ENCODE results near the gene RIMBP3B.
A peak's percentile ranks its signal among the peaks of the same experiment; 100 is the strongest.
"Not testable (repeated sequence)": the region's sequence is repeated elsewhere in the genome, so short reads cannot be mapped to it uniquely, and the experiment has no call there.

Gene RIMBP3B

DNA sequence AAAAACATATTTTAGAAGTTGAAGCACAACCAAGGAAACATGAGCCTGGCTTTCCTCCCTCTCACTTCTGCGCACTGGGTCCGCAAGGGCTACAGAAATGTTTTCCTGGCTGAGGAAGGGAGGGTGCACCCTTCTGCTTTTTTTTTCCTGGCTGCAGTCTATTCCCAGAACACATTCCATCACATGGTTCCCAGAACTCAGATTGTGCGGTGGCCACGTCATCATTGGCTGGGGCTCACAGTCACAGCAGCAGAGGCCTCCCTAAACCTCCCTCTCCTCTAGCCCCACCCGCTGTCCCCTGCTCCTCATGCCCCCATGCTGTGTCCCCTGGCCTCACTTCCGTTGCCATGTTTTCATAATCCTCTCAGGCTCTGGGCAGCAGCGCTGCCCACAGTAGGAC, 5.9 kb downstream of the RIMBP3B start:
- DNase-seq; H3K36me3 Mint-ChIP-seq (ENCODE audit: insufficient read depth): not testable (repeated sequence)

DNA sequence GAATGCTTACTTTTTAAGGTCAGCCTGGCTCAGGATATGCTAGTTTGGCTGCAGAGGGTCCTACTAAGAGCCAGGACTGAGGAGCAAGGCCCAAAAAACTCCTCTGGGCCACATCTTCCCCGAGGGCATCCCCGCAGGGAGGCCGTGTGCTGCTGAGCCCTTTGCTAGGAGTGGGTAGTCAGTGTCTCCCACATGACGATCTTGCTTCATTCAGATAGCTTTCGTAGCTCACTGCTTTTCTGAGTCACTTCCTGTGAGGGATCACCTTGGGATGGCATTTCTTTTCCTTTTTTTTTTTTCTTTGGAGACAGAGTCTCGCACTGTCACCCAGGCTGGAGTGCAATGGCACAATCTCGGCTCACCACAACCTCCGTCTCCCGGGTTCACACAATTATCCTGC, 6.5 kb downstream of the RIMBP3B start:
- not testable (repeated sequence) for ATAC-seq (replicated peaks); DNase-seq; H3K4me1 Mint-ChIP-seq (ENCODE audit: low read depth in 2 of 2); H3K27ac Mint-ChIP-seq; H3K36me3 Mint-ChIP-seq (ENCODE audit: insufficient read depth); H3K27me3 Mint-ChIP-seq; H3K4me3 Mint-ChIP-seq; H3K9me3 Mint-ChIP-seq

More for the DNA sequence above, 5.9 kb downstream of the RIMBP3B start:
- not testable (repeated sequence) for H3K9me3 Mint-ChIP-seq; H3K27ac Mint-ChIP-seq; H3K27me3 Mint-ChIP-seq; H3K4me3 Mint-ChIP-seq; H3K4me1 Mint-ChIP-seq (ENCODE audit: low read depth in 2 of 2); ATAC-seq (replicated peaks)

GRCh38 chr22:21394613-21395012, 11.1 kb downstream of the RIMBP3B start:
- ATAC-seq (replicated peaks); DNase-seq; H3K9me3 Mint-ChIP-seq; H3K4me3 Mint-ChIP-seq; H3K36me3 Mint-ChIP-seq (ENCODE audit: insufficient read depth); H3K27me3 Mint-ChIP-seq; H3K27ac Mint-ChIP-seq; H3K4me1 Mint-ChIP-seq (ENCODE audit: low read depth in 2 of 2): not testable (repeated sequence)

DNA sequence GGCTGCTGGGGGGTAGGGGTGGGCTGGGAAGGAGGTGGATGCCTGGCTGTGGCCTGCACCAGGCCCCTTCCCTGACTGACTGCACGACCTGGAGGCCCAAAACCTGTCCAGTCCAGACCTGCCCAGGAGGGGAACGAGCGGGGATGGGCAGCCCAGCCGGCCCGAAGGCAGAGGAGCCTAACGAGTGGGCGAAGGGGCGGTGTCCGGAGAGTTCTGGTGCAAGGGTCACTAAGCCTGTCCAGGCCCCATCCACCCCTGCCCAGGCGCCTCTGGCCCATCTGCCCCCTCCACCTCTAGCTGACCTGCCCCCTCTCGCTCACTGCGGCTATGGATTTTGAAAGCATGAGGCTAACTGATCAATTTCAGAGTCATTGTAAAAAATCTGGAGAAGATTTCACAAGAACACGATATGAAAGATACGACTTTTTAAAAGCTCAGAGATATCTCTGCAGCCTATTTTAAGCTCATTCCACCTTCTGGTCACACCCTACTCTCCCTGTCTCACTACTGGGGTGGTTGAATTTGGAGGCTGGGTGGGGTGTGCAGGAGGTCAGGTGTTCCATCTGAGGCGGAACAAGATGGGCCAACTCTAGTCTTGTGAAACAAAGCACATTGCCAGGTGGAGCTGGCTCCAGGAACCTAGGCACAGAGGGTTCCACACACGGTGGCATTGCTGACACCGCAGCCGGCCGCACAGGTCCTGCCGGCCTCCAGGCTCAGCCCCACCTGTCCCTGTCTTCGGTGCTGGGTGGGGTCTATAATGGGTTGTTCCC, 17.8 kb downstream of the RIMBP3B start:
- H3K27me3 Mint-ChIP-seq: not testable (repeated sequence)

DNA sequence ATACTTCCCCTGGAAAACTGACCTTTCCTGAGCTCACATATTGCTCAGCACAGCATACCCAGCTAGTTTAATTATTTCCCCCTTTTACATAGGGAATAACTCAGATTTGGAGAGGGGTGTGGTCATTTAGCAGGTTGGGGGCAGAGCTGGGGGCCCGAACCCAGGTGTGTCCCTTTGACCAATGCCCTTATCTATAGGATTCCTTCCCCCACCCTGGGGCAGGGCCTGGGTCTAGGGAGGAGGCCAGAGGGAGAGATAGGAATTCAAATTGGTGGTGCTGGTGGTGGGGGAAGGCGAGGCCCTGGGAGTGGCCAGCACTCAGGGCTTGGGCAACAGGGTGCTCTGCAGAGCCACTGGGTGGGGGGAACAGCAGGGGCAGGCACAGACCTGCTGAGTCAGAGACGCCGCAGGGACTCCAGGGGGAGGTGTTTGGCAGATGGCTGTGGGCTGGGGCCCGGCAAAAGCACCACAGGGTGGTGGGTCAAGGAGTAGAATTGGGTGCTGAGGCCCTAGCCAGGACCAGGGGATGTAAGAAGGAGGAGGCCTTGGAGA, 19.3 kb downstream of the RIMBP3B start:
- not testable (repeated sequence) for H3K36me3 Mint-ChIP-seq (ENCODE audit: insufficient read depth); DNase-seq; H3K9me3 Mint-ChIP-seq; H3K4me3 Mint-ChIP-seq; H3K4me1 Mint-ChIP-seq (ENCODE audit: low read depth in 2 of 2); ATAC-seq (replicated peaks); H3K27me3 Mint-ChIP-seq; H3K27ac Mint-ChIP-seq

More for the DNA sequence above, 17.8 kb downstream of the RIMBP3B start:
- H3K27ac Mint-ChIP-seq; H3K4me1 Mint-ChIP-seq (ENCODE audit: low read depth in 2 of 2); H3K4me3 Mint-ChIP-seq; ATAC-seq (replicated peaks); H3K36me3 Mint-ChIP-seq (ENCODE audit: insufficient read depth); DNase-seq; H3K9me3 Mint-ChIP-seq: not testable (repeated sequence)

GRCh38 chr22:21407139-21407538, 23.6 kb downstream of the RIMBP3B start:
- not testable (repeated sequence) for H3K4me3 Mint-ChIP-seq; H3K4me1 Mint-ChIP-seq (ENCODE audit: low read depth in 2 of 2); ATAC-seq (replicated peaks); H3K27me3 Mint-ChIP-seq; H3K9me3 Mint-ChIP-seq; H3K36me3 Mint-ChIP-seq (ENCODE audit: insufficient read depth); DNase-seq; H3K27ac Mint-ChIP-seq

GRCh38 chr22:21407792-21408191, 24.2 kb downstream of the RIMBP3B start:
- ATAC-seq (replicated peaks); H3K4me1 Mint-ChIP-seq (ENCODE audit: low read depth in 2 of 2); H3K9me3 Mint-ChIP-seq; H3K4me3 Mint-ChIP-seq; DNase-seq; H3K36me3 Mint-ChIP-seq (ENCODE audit: insufficient read depth); H3K27ac Mint-ChIP-seq; H3K27me3 Mint-ChIP-seq: not testable (repeated sequence)

- H3K27me3 Mint-ChIP-seq; ATAC-seq (replicated peaks); H3K4me1 Mint-ChIP-seq (ENCODE audit: low read depth in 2 of 2); H3K4me3 Mint-ChIP-seq; H3K9me3 Mint-ChIP-seq; H3K36me3 Mint-ChIP-seq (ENCODE audit: insufficient read depth); DNase-seq; H3K27ac Mint-ChIP-seq: not testable (repeated sequence)
These were observed 32.8 kb downstream of the RIMBP3B start for GRCh38 chr22:21416375-21416774.

DNA sequence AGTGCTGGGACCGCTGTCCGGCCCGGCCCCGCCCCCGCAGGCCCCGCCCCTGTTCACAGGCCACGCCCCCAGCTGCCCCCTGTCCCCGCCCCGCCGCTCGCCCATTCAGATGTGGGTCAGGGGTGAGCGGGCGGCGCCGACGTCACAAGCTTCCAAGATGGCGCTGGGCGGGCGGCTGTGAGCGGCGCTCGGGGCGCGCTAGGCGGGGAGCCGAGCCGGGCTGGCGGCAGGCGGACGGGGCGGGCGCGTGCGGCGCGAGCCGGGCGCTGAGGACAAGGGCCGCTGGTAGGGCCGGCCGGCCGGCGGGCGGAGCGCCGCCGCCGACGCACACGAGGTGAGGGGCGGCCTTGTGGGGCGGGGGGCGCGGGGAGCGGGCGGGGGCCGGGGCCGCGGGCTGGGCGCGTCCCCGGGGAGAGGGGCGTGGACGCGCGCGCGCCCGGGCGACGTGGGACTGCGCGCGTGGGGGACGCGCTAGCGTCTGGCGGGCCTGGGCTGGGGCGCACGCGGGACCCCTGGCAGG, 33.7 kb downstream of the RIMBP3B start, which contains the start of gene HIC2:
Gene HIC2 (plus strand): TSS at position 145 of the 520 bp plus-strand sequence. CDS start 25,461 bp downstream, outside the sequence.
- H3K36me3 Mint-ChIP-seq (ENCODE audit: insufficient read depth); H3K4me1 Mint-ChIP-seq (ENCODE audit: low read depth in 2 of 2); H3K9me3 Mint-ChIP-seq; H3K4me3 Mint-ChIP-seq; H3K27me3 Mint-ChIP-seq; H3K27ac Mint-ChIP-seq: not testable (repeated sequence)
- peak; percentile 87 for ATAC-seq (replicated peaks)
- DNase-seq: peak in 2 of 3 experiments; percentile 15 to 16

DNA sequence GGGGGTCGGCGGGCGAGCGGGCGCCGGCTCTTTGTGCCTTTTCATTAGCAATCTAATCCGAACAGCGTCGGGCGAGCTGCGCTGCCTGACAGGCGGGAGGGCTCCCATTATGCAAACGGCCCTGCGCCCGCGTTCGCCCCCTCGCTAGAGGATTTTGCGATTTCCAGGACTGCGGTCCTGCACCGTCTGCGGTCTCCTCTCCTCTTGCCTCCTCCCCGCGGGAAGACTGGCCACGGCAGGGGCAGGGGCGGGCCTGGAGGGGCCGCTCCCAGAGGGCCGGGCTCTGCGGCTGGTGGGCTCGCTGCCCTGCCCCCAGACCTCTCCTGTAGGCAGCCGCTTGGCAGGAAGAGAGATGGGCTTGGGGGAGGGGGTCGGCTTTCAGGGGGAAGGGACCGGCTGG, 34.3 kb downstream of the RIMBP3B start:
- not testable (repeated sequence) for H3K36me3 Mint-ChIP-seq (ENCODE audit: insufficient read depth); H3K27ac Mint-ChIP-seq; H3K9me3 Mint-ChIP-seq; H3K4me1 Mint-ChIP-seq (ENCODE audit: low read depth in 2 of 2); H3K27me3 Mint-ChIP-seq; H3K4me3 Mint-ChIP-seq
- DNase-seq: peak in 1 of 3 experiments; percentile 26
- peak; percentile 3 for ATAC-seq (replicated peaks)

DNA sequence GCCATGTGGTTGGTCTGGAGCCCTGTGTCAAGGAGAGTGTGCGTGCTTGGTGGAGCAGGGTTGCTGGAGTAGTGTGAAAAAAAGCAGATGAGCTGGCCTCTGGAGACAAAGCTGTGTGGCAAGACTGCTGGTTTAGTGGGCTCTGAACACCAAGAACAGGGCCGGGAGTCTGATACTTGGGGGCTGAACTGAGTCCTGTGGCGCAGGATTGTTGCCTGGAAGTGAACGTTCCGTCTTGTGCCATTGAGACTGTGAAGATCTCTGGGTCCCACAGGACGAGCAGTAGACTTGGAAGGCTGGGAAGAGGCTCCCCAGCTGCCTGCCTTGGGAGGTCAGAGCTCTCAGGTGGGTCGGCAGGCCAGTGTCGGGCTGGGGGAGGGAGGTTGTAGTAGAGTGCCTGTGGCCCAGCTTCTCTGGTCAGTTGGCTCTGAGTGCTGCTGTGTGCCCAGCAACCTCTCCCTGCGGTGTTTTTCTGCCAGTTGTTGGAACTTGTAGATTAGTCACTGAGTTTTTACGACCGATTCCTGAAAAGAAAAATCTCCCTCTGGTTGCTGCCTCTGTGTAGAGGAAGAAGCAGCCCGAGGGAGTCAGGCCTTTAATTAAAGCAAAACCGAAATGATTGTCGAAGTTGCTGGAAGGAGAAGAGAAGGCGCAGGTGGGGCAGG, 35.6 kb downstream of the RIMBP3B start:
- not testable (repeated sequence) for H3K27ac Mint-ChIP-seq; H3K36me3 Mint-ChIP-seq (ENCODE audit: insufficient read depth); H3K4me3 Mint-ChIP-seq; H3K9me3 Mint-ChIP-seq; DNase-seq; H3K4me1 Mint-ChIP-seq (ENCODE audit: low read depth in 2 of 2); H3K27me3 Mint-ChIP-seq; ATAC-seq (replicated peaks)

GRCh38 chr22:21420180-21420763, 36.7 kb downstream of the RIMBP3B start:
- H3K4me3 Mint-ChIP-seq; H3K36me3 Mint-ChIP-seq (ENCODE audit: insufficient read depth); H3K27ac Mint-ChIP-seq; H3K4me1 Mint-ChIP-seq (ENCODE audit: low read depth in 2 of 2); H3K9me3 Mint-ChIP-seq; DNase-seq; H3K27me3 Mint-ChIP-seq: not testable (repeated sequence)
- peak; percentile 73 for ATAC-seq (replicated peaks)

DNA sequence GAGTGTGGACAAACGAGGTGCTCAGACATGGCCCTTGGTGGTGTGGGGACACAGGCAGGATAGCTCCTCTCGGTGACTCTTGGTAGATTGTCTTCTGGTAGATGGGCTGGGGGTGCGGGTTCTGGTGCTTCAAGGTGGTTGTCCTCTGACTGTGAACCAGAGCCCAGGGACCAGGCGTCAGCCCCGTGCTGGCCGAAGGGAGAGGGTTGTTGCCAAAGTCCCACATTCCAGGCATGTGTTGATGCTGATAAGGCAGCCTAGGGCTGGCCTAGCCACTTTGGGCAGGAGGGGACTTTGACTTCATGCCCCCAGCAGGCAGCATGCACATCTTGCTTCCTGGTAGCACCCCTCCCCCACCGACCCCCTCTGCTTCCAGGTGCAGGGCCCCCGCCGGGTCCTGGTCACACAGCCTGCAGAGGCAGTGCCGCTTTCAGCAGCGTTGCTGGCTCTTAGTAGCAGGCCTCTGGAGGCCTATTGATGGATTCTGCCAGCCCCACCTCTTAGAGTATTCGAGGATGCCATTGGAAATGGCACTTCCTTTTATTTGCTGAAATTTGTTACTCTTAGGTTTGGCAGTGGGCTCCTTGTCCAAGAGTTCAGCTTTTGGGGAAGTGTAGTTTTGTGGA, 40.6 kb downstream of the RIMBP3B start:
- not testable (repeated sequence) for H3K4me1 Mint-ChIP-seq (ENCODE audit: low read depth in 2 of 2); H3K36me3 Mint-ChIP-seq (ENCODE audit: insufficient read depth); H3K27ac Mint-ChIP-seq; ATAC-seq (replicated peaks); H3K9me3 Mint-ChIP-seq; H3K4me3 Mint-ChIP-seq; H3K27me3 Mint-ChIP-seq; DNase-seq

Measured in effector memory CD8-positive, alpha-beta T cell (primary cell).